Endometrial microvascular endothelial cells (primary cell): ENCODE measurements around the gene MYEF2. TPM values are rescaled to one million over a fixed set of nuclear protein-coding genes. Genes with fewer than 3 reads are reported as not detected.

Experiments
- in situ Hi-C: cut with HindIII; loops from 2 replicates; pipeline ENCODE4 v1.10.0; 2017; ENCODE audit warnings: low sequenced_read_pairs, low pct_unique_long_range_greater_than_20kb; ENCODE audit errors: inconsistent ontology term
- total RNA-seq: library from RNA; depleted of rRNA; stranded (reverse); fragments of >200 nt; gene quantifications from one replicate; pipeline ENCODE4 v1.2.3, GENCODE V29; 2015; ENCODE audit errors: inconsistent ontology term

MYEF2 gene
- total RNA-seq, 1 donor from 2014 or later, result 12.0 TPM

GRCh38 chr15:48096355-48096786, 81.7 kb downstream of the MYEF2 start:
- in situ Hi-C loops, result no loop called here

GRCh38 chr15:48091522-48091921, 86.6 kb downstream of the MYEF2 start:
- in situ Hi-C loops, result no loop called here

- in situ Hi-C loops, result no loop called here
These were observed 87.4 kb downstream of the MYEF2 start for GRCh38 chr15:48090666-48091065.

GRCh38 chr15:48090115-48090514, 88.0 kb downstream of the MYEF2 start:
- in situ Hi-C loops, result no loop called here

DNA sequence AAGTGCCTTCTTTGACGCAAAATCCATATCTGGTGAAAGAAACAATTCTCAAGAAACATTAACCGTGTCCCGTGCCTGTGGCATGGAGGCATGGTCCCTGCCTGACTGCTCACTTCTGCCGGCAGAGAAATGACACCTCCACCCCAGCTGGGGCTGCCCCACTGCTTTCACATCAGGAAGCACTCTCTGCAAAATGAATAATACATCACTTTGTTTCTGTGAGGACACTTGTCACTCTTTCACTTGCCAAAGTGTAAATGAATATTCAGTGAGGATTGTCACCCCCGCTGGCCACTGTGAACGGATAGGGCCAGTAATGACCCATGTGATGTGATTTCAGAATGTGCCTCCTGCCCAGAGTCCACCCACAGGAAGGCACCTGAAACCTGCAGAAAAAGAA, 88.4 kb downstream of the MYEF2 start:
- in situ Hi-C loops, result no loop called here

DNA sequence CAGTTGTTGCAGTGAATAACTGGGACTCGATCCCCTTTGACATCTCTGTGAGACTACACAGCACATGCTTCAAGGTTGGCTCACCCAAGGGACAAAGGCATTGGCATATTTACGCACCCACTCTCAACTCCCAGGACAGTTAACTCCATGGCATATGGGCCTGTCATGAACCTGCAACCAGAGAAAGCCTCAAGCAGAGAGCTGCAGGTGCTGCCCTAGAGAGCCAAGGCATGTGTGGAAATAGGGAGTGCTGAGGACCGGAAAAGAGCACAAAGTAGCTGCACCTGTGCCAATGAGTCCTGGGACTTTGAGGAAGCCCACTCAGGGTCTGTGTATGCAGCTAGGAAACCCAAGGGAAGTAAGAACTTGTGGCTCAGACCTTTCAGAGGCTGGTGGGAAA, 90.3 kb downstream of the MYEF2 start:
- in situ Hi-C loops, result no loop called here

GRCh38 chr15:48086576-48086975, 91.5 kb downstream of the MYEF2 start:
- in situ Hi-C loops, result no loop called here

DNA sequence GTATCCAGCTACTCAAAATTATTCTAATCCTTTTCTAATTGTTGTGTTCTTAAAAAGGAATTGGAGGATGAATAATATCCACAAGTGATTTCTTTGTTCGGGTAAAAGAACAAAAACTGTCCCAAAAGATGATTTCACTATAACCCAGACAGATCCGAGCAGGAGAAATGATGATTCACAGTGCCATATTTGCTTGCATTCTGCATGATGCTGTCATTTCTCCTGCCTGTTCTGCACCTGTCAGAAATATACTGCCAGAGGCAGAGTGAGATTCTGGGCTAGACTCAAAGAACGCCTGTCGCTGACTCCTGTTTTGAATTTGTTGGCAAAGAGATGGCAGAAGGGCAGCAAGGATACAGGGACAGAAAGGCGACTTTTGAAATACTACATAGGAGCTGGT, 92.0 kb downstream of the MYEF2 start:
- in situ Hi-C loops, result no loop called here

- in situ Hi-C loops, result no loop called here
These were observed 92.5 kb downstream of the MYEF2 start for GRCh38 chr15:48085591-48085930.

DNA sequence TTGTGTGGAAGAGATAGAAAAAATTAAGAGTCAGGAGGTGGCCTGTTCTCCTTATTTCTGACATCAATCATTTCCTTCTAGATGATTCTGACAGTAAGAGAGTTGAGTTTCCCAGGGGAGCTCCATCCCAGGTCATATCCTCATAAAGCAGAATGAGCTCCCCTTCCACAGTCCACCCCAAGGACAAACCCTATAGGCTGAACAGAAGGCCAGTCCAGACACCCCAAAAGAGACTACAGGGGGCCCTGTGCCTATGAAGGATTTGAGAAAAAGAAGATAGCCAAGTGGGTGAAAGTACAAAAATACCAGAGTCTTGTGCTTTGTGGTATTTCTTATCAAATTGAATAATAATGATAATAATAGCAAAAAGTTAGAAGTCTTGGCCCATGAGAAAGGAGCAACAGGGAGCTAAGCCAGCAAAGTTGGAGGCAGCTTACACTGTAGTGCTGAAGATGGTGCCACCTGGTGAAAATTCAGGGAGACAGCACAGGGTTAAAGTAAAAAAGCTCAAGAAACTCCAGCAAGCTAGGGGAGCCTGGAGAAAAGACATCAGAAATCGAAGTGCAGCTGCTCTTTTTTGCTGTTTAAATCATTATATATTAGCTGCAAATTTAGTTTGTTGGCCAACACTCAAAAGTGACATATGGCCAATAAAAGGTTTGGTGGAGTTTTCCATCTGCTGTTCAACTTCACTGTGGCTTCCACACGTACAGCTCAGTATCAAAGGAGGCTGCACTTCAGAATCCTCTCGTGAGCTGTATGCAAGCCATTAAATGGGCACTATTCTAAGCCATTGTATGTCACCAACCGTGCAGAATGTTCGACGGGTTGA, 93.1 kb downstream of the MYEF2 start:
- in situ Hi-C loops, result no loop called here

Other genes starting within 250 kb of the MYEF2 start
- gene SLC24A5, start 57.3 kb downstream of the MYEF2 start, total RNA-seq, result not detected
- not detected for gene CTXN2, start 13.4 kb upstream of the MYEF2 start, total RNA-seq
- gene SLC12A1, start 28.0 kb upstream of the MYEF2 start, total RNA-seq, result not detected
- gene DUT, start 153.1 kb upstream of the MYEF2 start, total RNA-seq, result 73.8 TPM